HG03135 (cell line): ENCODE measurements around the gene OLFML3.
"Not testable (repeated sequence)": the region's sequence is repeated elsewhere in the genome, so short reads cannot be mapped to it uniquely, and the experiment has no call there.

Experiments used
- ATAC-seq: cut with Tn5 transposase; IDR thresholded peaks from one replicate; pipeline ENCODE4 v1.9.1; 2021; ENCODE audit warnings: mild to moderate bottlenecking, moderate library complexity; ENCODE audit not compliant: unreplicated experiment

The OLFML3 gene

DNA sequence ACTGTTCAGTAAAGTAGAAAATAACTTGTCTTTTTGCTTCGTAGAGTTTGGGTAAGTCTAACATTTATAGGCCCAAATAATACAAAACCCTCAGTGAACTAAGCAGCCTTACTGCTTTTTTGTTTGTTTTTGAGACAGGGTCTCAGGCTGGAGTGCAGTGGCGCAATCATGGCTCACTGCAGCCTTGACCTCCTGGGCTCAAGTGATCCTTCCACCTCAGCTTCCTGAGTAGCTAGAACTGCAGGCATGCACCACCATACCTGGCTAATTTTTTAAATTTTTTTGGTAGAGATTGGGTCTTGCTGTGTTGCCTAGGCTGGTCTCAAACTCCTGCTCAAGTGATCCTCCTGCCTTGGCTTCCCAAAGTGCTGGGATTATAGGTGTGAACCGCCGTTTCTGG is 31.1 kb upstream of the OLFML3 start:
- ATAC-seq: not testable (repeated sequence)

DNA sequence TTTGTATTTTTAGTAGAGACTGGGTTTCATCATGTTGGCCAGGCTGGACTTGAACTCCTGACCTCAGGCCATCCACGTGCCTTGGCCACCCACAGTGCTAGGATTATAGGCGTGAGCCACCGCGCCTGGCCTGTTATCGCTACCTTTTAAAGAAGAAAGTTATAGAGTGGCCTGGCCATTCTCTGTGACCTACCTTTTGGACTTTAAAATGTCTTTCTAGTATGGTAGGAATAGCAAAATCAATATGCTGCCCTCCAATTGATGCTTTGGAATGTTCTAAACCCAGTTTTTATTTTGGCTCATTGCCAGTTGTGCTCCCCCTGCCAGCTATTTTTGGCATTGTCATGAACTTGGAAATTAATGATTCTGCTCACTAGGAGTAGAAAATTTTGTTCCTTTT is 30.3 kb upstream of the OLFML3 start:
- no peak for ATAC-seq

DNA sequence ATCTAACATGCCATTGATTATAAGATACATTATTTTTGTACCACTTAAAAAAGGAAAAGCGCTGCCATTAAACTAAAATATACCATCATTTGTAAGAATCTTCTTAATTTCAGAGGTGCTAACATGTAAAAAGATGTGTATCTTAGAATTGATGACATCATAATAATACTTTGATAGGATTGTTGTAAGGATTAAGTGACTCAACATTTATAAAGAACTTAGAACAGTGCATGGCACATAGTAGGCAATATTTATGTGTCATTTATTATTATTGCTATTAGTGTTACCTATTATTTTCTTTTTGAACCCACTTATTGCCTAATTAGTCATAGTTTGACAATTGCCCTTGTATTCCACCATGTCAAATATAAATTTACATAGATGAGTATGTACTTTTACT is 28.4 kb upstream of the OLFML3 start:
- ATAC-seq: no peak

DNA sequence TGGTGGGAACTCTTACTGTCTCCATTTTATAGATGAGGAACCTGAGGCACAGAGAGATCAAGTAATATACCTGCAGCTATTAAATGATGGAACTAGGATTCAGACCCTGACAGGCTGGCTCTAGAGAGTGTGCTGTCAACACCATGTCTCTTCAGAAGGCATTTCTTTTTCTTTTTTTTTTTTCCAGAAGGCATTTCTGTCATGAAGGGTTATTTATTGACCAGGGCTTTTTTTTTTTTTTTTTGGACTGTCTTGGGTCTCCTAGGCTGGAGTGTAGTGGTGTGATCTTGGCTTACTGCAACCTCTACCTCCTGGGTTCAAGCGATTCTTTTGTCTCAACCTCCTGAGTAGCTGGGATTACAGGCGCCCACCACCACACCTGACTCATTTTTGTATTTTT is 27.6 kb upstream of the OLFML3 start:
- ATAC-seq: no peak

DNA sequence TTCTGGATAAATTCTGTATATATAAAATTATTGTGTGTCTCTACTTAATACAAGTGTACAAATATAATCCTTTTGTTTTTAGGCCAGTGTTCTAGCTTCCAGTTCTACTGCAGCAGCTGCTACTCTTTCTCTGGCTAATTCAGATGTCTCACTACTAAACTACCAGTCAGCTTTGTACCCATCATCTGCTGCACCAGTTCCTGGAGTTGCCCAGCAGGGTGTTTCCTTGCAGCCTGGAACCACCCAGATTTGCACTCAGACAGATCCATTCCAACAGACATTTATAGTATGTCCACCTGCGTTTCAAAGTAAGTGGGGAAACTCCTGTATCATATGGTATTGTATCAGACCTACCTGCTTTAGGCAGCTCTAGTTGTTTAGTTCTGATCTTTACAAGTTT is 21.3 kb upstream of the OLFML3 start:
- no peak for ATAC-seq

DNA sequence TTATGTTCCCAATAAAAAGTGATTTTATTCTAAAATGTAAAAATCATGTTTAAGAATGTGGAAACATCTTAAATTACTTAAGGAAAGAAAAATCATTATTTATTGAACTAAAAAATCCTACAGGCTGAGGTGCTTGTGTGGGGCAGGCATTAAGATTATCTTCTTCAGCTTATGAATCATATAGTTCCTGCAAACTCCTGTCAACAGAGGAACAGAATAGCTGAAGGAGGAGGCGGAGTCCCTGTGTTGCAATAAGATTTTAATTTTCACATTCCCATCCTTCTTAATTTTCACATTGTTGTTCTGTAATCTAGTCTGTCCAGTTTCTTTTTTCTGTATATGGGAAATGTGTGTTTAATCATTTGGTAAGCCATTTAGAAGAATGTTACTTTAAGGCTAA is 20.6 kb upstream of the OLFML3 start:
- ATAC-seq: no peak

DNA sequence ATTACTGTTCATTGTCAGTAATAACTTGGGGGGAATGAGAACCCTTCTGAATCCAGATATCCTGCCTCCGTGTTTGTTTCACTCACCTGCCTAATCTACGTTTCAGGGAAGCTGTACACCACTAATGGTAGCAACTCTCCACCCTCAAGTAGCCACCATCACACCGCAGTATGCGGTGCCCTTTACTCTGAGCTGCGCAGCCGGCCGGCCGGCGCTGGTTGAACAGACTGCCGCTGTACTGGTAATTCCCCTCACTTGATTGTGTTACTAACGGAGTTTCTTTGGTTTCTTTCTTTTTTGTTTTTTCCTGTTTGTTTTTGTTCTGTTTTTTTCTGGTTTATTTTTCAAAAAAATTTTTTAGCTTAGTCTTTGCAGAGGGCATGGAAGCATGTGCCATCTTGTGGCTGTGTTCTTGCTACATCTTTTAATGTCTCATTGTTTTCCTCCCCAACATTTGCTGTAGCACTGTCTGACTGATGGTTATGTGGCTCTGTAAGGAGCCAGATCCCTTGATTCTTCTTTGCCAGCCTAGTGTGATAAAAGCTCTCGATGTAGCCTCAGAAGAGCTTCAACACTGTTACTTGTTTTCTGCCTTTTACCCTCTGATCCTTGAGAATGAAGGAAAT is 15.9 kb upstream of the OLFML3 start:
- ATAC-seq: no peak

DNA sequence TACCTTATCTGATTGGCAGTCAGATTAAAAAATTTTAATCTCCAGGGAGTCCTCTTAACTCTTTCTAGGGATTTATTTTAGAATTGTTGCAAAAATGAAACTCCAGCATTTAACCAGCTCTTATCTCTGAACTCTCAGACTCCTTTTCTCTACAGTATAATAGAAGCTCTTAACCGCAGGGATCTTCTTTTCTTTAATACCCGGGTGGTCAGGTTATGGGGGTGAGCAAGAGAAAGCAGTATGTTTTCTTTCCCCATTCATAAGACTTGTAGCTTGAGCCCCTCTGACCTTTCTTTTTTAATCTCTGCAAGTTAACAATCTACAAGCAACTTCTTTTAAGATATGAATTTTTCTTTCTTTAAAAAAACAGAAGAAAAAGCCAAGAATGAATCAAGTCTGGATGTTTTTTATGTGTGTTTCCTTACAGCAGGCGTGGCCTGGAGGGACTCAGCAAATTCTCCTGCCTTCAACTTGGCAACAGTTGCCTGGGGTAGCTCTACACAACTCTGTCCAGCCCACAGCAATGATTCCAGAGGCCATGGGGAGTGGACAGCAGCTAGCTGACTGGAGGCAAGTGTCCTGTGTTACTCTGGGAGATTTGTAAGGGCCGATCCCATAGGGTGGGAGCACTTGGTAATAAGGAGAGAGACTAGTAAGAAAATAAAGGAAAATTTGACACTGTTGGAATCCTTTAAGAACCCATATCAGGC is 13.4 kb upstream of the OLFML3 start:
- no peak for ATAC-seq

DNA sequence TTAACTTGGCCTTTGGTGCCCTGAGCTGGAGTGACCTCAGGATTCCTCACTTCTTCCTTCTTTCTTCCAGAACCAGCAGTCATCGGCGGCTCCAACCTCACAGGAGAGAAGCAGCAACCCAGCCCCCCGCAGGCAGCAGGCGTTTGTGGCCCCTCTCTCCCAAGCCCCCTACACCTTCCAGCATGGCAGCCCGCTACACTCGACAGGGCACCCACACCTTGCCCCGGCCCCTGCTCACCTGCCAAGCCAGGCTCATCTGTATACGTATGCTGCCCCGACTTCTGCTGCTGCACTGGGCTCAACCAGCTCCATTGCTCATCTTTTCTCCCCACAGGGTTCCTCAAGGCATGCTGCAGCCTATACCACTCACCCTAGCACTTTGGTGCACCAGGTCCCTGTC is 6.3 kb upstream of the OLFML3 start:
- ATAC-seq: no peak

DNA sequence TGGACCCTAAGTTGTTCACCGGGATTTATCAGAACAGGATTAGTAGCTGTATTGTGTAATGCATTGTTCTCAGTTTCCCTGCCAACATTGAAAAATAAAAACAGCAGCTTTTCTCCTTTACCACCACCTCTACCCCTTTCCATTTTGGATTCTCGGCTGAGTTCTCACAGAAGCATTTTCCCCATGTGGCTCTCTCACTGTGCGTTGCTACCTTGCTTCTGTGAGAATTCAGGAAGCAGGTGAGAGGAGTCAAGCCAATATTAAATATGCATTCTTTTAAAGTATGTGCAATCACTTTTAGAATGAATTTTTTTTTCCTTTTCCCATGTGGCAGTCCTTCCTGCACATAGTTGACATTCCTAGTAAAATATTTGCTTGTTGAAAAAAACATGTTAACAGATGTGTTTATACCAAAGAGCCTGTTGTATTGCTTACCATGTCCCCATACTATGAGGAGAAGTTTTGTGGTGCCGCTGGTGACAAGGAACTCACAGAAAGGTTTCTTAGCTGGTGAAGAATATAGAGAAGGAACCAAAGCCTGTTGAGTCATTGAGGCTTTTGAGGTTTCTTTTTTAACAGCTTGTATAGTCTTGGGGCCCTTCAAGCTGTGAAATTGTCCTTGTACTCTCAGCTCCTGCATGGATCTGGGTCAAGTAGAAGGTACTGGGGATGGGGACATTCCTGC is 3.9 kb upstream of the OLFML3 start:
- ATAC-seq: no peak

DNA sequence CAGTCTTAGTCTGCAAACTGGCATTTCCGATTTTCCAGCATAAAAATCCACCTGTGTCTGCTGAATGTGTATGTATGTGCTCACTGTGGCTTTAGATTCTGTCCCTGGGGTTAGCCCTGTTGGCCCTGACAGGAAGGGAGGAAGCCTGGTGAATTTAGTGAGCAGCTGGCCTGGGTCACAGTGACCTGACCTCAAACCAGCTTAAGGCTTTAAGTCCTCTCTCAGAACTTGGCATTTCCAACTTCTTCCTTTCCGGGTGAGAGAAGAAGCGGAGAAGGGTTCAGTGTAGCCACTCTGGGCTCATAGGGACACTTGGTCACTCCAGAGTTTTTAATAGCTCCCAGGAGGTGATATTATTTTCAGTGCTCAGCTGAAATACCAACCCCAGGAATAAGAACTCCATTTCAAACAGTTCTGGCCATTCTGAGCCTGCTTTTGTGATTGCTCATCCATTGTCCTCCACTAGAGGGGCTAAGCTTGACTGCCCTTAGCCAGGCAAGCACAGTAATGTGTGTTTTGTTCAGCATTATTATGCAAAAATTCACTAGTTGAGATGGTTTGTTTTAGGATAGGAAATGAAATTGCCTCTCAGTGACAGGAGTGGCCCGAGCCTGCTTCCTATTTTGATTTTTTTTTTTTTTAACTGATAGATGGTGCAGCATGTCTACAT is 2.5 kb upstream of the OLFML3 start:
- ATAC-seq: no peak

DNA sequence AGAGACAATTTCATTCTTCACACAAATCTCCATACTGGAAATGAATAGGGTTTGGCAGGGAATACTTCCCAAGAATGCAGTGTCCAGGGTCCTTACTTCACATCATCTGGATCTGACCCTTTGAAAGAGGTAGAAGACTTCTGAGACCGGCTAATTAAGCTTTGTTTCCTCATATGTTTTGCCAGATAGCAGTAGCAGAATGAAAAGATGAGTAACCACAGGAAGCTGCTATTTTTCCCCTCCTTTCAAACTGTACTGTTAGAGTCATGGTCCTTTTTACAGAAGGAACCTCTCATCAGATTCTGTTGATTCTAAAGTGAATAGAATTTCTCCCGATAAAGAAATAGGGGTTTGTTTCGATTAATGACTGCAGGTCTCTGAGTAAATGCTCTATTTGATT is 1.4 kb upstream of the OLFML3 start:
- ATAC-seq: no peak

DNA sequence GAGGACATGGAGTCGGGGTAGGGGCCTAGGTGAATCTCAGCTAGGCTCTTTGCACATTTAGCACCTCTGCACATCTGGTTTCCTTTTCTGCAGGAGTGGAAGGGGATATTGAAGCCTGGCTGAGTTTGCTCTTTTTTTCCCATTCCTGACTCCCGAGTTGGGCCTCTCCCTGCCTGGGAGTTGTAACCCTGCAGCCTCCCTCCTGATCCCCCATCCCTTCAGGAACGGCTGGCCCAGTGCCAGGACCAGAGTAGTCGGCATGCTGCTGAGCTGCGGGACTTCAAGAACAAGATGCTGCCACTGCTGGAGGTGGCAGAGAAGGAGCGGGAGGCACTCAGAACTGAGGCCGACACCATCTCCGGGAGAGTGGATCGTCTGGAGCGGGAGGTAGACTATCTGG is 836 bp downstream of the OLFML3 start:
- ATAC-seq: no peak

DNA sequence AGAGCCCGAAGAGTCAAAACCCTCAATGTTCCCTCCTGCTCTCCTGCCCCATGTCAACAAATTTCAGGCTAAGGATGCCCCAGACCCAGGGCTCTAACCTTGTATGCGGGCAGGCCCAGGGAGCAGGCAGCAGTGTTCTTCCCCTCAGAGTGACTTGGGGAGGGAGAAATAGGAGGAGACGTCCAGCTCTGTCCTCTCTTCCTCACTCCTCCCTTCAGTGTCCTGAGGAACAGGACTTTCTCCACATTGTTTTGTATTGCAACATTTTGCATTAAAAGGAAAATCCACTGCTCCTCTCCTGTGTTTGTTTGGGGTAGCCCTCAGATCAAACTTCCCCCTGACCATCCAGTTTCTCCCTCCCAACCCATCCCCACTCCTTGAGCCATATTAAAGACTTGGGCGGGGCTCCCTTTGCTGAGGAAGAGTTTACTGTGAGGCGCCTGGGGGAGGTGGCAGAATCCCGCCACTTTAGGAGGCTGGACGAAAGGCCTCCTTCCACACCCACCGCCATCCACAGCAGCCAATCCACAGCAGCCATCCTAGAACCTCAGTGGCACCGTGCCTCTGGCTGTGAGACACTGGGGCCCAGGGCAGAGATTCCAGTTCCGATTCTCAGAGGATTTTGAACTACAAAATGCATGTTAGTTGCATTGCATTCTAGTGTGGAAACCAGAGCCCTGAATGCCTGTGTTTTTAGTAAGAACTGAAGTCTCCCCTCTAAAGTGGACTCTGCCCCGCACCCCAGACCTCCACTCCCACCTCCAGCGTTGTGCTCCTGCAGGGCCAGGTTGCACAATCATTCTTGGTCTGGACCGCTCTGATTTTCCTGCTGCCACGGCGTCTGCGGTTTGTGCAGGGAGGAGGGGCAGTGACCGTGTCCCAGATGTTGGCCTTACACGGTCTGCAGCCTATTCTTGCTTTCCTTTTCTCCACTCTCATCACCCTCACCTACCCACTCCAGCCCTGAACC is 3.0 kb downstream of the OLFML3 start:
- no peak for ATAC-seq

DNA sequence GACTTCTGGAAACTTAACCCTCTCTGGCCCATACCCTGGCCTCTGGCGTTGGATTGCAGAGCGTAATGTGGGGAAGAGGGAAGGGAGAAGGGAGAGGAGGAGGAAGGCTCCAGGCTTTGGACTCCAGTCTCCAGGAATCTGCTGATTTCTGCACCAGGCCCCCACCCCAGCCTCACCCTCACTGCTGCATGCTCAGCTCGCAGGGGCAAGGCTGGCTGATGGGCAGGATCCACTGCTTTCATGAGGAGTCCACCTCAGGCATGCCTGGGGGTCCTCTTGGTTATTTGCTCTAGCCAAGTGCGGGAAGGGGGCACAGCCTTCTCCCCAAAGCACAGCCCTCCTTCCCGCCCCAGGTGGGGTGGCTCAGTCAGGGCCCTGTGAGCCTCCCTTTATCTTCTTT is 3.7 kb downstream of the OLFML3 start:
- no peak for ATAC-seq

DNA sequence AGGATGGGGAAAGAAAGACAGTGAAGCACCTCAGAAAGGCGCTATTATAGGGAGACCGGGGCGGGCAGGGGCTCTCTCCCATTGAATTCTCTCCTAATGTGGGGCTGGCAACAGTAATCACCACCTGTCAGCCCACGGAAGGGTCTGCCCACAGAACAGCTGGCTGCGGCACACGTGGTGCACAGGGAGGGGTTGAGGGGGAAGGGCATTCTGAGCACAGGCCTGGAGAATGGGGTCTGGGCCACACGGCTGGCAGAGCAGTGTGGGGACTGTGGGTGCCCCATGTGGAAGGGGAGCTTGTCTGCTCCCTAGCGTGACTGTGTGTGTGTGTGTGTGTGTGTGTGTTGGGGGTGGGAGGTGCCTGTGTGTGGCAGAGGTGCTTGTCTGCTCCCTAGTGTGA is 4.1 kb downstream of the OLFML3 start:
- no peak for ATAC-seq

DNA sequence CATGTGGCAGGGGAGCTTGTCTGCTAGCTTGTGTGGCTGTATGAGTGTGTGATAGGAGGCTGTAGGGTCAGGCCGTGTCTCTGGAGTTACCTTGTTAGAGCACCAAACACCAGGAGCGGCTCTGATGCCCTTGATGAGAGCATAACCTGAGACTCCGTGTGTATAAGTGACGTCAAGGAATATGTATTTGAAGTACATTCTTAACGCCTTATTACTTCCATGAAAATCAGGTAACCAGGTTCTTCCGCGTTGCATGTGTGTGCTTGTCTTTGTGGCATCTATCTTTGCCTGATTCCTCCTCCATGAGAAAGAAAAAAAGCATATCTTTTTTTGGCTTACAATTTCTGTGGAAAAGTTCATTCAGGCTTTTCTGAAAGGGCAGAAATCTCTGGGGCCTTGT is 4.6 kb downstream of the OLFML3 start:
- ATAC-seq: no peak

DNA sequence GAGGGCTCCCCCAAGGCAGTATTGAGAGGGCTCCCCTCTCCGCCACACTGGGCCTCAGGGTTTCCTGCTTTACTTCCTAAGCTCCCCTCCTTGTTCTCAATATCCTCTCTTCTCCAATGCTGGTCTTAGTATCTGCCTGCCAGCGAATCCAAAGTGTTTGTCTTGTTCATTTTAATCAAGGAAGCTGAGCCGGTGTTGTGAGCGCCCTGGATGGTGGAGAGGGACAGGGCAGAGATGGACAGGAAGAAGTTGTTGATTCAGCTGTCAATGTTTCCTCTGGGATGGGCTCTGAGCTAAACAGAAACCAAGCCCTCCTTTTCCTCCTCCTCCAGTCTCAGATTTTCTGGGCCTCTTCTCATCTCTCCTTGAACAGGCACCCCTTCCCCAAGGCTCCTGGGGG is 5.4 kb downstream of the OLFML3 start:
- no peak for ATAC-seq

DNA sequence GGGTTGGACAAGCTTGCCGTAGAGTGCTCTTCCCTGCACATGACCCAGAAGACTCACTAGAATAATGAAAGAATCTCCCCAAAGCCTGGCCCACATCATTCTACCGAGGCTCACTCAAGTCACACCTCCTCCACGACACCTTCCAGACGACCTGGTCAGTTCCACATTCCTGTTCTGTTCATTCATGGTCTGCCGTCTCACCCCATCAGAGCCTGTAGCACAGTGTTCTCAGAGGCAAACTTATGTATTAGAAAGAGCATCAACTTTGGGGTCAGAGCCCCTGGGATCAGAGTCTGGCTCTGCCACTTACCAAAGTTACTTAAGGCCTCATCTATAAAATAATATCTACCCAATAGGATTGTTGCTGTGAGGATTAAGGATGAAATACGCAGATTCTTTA is 7.5 kb downstream of the OLFML3 start:
- ATAC-seq: no peak

DNA sequence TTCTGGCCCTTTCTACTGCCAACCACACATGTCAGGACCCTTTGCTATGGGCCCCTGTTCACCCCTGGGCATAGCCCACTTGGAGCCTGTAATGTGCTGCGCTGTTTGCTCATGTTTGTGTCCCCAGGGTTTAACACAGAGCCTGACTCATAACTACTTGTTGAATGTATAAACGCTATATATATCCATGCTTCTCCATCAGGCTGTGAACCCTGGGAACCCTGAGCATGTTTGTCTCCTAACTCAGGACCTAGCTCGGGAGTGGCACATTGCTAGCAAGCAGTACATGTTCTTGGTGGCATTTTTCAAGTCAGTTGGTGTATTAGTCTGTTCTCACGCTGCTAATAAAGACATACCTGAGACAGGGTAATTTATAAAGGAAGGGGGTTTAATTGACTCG is 8.0 kb downstream of the OLFML3 start:
- no peak for ATAC-seq

DNA sequence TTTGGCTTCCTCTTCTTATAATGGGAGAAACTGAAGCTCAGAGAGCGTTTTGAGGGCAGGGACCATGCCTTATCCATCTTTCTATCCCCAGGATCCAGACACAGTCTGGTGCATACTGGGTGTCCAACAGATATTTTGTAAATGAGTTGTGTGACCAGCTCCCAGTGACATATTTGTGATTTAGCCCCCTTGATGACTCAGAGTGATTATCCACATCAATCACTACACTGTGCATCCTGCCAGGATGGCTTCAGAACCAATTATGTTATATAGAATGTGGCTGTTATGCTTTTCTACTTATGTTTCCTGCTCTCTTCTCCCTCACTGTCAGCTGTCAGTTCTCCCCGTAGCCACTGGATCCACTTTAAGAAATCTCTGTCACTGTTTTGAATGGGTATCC is 11.3 kb downstream of the OLFML3 start:
- ATAC-seq: no peak
